COR-L47 (cell line): ENCODE results near the gene LCE2D.
"Not testable (repeated sequence)": the region's sequence is repeated elsewhere in the genome, so short reads cannot be mapped to it uniquely, and the experiment has no call there.

Experiments used
- DNase-seq: peaks from one replicate; lab custom pipeline; 2025; lab: John Stamatoyannopoulos, UW

Gene LCE2D, protein sequence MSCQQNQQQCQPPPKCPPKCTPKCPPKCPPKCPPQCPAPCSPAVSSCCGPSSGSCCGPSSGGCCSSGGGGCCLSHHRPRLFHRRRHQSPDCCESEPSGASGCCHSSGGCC

DNA sequence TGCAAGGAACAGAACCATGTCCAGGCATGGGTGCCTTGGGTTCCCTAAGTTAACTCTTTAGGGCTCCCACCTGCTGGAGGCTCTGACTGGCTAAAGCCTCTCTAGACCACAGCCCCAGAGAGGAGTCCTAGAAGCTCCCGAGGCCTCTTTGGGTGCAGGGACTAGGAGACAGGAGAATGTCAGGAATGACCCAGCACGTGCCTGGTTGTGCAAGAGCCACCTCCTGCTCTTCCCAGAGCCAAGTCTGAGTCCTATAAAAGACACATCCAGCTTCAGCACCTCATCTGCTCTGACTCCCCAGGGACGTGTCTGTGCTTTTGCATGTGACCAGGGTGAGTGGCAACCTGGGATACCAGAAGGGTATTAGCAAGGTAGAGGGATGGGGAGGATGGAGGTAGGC is at the start of gene LCE2D:
Gene LCE2D, plus strand, starts transcription at position 283 of the 400 bp plus-strand sequence. CDS start 726 bp downstream, outside the sequence.
- no peak for DNase-seq

DNA sequence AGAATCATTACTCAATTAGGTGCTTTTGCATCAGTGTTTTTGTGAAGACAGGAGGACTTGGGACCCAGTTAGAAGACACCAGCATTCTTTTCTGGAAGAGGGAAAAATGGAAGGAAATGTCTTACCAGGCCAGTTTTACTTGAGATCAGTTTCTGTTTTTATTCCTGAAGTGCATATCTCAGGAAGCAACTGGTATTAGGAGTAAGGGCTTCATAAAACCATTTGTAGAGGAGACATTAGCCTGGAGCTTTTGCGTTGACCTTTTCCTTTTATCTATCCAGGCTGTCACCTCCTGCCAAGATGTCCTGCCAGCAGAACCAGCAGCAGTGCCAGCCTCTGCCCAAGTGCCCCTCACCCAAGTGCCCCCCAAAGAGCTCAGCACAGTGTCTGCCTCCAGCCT is 49.7 kb upstream of the LCE2D start, which contains the start of gene LCE3B:
Gene LCE3B, plus strand, starts transcription at position 301 of the 400 bp plus-strand sequence. Its CDS starts 0 bp downstream, at position 301.
- no peak for DNase-seq

DNA sequence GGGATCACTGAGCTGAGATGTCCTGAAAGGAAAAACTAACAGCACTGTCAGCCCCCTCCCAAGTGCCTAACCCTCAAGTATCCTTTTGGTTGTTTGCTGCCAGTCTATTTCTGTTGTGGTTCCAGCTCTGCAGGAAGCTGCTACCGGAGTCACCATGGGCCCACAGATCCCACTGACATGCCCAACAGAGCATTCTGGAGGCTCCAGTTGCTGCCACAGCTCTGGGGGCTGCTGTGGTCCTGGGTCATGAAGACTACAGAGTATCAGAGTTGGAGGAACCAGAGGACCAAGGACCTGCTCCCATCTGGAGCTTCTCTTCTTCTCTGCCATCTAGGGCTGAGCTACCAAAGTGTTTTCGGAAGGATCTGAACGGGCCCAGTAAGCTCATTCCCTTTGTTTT is 41.2 kb upstream of the LCE2D start:
- DNase-seq = no peak

DNA sequence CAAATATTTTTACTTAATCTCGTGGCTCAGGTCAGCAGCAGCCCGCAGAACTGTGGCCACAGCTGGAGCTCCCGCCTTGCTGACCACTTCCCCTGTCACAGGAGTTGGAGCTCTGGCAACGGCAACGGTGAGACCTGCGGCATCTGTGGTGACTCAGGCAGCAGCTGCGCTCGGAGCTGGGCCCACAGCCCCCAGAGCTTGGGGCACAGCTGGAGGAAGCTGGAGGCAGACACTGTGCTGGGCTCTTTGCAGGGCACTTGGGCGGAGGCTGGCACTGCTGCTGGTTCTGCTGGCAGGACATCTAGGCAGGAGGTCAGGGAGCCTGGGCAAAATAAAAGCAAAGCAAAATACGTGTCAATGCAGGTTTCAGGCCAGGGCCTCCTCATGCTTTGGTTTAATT is 40.4 kb upstream of the LCE2D start, which contains the start of gene LCE3A:
Gene LCE3A, minus strand, starts transcription at position 301 of the 400 bp plus-strand sequence. Its CDS starts 0 bp downstream, at position 301.
- DNase-seq = no peak

DNA sequence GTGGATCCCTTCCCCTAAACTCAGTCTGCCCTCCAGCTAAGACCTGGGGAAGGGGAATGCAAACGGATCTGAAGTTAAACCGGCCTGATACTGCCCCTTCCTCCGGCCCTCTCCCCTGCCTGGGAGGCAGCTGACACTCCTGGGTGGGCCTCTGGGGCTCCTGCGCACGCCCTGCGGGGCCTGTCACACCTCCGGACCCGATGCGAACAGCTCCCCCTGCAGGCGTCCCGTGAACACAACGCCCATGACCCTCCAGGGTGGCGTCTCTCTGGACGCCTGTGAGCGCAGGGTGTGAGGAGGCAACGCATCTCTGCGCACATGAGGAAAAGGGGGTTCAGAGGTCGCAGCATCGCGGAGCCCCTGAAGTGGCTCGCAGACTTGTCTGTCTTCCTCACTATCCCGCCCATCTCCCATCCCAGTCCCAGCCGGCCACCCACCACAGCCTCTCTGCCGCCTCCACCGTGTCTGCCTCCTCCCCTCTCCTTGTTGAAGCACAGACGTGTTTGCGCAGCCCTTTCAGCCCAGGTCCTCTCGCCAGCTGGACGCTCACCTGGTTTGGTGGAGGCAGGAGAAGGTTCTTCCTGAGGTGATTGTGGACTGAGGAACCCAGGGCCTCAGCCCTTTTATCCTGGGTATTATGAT is 39.9 kb upstream of the LCE2D start:
- no peak for DNase-seq

GRCh38 chr1:152626744-152627143 is 36.4 kb upstream of the LCE2D start:
- DNase-seq = no peak

GRCh38 chr1:152630596-152630995 is 32.6 kb upstream of the LCE2D start:
- no peak for DNase-seq

DNA sequence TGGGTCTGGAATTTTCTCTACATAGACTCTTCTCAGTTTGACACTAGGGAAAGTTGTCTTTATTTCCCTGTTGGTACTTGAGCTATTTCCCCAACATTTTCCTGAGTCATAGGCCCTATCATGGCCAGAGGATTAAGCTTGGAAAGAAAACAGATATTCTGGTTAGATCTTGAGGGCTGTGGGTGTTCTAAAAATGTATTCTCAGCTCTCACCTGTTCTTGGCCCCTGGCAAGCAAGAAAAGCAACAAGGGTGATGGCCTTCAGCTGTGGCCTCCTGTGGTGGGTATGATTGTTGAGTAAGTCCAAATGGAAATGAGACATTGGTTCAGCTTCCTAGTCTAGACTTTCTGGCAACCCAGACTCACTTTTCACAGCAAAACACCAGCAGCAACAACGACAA is 22.8 kb upstream of the LCE2D start:
- no peak for DNase-seq

DNA sequence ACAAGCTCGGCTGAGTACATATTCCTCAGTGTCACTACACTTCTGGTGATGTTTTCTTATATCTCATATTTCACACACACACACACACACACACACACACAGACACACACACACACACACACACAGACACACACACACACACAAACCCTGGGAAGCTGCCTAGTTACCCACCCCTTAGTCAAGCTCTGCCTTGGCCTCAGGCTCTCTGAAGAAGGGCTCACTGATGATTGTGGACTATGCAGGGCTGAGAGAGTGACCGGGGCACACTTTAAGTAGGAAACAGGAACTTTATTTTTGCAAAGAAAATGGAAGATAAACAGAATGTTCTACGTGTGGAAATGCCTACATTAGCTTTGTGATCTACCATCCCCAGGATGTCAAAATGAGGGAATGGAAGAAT is 19.2 kb upstream of the LCE2D start:
- DNase-seq = no peak

- DNase-seq = no peak
Observed at GRCh38 chr1:152645146-152645545, 18.0 kb upstream of the LCE2D start.

GRCh38 chr1:152646656-152647055 is 16.5 kb upstream of the LCE2D start:
- no peak for DNase-seq

GRCh38 chr1:152654110-152654509 is 9.1 kb upstream of the LCE2D start:
- DNase-seq = peak; percentile 30

DNA sequence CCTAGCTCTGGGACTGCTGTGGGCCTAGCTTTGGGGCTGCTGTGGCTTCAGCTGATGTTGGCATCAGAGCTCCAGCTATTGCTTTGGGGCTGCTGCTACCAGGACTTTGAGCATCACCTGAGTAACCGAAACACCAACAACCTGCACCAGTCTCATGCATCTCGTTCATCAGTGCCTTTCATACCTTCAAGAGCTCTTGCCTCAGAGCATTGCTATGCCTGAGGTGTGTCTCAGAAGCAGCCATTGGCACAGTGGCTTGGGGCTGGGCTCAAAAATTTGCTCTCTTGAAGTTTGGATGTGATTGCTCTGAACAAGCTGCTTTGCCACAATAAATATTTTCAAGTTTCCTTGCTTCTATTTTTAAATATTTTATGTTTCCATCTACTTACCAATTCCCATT is 6.7 kb upstream of the LCE2D start:
- no peak for DNase-seq

- no peak for DNase-seq
Observed at GRCh38 chr1:152657677-152658076, 5.5 kb upstream of the LCE2D start.

DNA sequence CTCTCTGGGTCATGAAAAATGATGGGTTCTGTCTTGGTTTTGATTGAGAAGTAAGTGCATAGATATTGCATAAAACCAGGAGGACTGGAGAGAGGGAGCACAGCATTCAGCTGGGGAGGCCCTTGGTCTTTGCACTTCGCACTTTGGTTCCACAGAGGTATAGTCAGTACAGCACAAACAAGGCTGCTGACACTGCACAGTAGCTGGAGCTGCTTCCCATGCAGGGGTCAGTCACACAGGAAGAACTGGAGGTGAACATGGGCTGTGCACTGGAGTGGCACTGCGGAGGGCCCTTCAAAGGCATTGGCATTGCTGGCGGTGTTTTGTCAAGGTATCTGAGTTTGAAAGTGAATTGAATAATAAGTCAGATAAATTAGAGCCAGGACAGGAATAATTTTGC is 4.5 kb upstream of the LCE2D start:
- DNase-seq = no peak

GRCh38 chr1:152666171-152666570 is 3.0 kb downstream of the LCE2D start:
- not testable (repeated sequence) for DNase-seq

DNA sequence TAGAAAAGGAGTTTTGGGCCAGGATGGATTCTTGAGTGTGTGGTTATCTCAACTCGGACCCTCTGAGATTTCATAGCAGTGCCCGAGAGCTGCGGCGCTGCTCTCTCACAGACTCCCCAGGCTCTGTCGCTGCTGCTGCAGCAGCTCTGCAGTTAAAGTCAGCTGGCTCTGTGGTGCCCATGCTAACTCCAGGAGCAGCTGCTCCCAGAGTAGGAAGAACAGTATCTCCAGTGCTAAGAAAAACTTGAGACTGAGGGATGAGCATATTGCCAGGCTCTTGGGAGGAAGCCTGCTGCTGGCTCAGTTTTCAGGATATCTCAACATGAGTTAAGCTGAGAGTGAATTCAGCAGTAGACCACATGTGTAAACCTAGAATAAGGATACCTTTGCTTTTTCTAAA is 4.5 kb downstream of the LCE2D start:
- no peak for DNase-seq

DNA sequence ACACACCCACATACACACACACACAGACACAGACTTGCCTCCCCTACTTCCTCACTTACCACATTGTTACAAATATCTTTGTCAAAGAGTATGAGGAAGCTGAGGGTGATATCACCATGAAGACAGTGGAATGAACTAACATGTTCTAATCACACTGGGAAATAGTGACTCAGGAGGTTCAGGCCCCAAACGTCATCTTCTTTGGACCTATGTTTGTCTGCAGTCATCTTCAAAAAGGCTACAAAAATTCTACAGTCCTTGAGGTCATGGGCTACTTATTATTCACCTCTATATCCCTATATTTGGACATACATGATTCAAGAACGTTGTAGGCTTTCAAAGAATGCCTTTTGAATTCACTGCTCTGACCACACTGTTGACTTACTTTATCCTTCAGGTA is 9.8 kb downstream of the LCE2D start:
- no peak for DNase-seq

GRCh38 chr1:152674983-152675382 is 11.8 kb downstream of the LCE2D start, which contains the start of gene LCE2C:
LCE2C (plus strand) TSS chr1:152675279; CDS start chr1:152676016, 737 bp downstream.
- not testable (repeated sequence) for DNase-seq

DNA sequence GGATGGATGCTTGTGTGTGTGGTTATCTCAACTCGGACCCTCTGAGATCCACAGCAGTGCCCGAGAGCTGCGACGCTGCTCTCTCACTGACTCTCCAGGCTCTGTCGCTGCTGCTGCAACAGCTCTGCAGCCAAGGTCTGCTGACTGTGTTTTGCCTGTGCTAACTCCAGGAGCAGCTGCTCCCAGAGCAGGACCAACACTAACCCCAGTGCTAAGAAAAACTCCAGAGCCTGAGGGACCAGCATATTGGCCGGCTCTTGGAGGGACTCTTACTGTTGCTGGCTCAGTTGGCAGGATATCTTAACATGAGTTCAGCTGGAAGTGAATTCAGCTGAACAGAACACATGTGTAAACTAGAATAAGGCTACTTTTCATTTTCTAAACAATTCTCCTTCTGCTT is 16.3 kb downstream of the LCE2D start:
- no peak for DNase-seq

DNA sequence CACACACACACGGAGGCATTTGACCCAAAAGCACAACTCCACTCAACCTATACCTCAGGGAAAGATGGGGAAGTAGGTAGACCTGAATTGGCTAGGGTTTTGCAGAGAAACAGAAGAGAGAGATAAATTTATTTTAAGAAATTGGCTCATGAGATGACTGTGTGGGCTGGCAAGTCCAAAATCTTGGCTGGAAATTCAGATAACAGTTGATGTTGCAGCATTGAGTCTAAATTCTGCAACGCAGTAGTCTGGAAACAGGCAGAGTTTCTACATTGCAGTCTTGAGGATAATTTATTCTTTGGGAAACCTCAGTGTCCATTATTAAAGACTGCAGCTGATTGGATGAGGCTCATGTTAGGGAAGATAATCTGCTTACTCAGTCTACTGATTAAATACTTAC is 18.4 kb downstream of the LCE2D start:
- no peak for DNase-seq

DNA sequence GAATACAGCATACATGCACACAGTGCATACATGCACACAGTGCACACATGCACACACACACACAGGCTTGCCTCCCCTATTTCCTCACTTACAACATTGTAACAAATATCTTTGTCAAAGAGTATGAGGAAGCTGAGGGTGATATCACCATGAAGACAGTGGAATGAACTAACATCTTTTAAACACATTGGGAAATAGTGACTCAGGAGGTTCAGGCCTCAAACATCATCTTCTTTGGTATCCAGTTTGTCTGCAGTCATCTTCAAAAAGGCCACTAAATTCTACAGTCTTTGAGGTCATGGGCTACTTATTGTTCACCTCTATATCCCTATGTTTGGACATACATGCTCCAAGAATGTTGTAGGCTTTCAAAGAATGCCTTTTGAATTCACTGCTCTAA is 20.7 kb downstream of the LCE2D start:
- no peak for DNase-seq

DNA sequence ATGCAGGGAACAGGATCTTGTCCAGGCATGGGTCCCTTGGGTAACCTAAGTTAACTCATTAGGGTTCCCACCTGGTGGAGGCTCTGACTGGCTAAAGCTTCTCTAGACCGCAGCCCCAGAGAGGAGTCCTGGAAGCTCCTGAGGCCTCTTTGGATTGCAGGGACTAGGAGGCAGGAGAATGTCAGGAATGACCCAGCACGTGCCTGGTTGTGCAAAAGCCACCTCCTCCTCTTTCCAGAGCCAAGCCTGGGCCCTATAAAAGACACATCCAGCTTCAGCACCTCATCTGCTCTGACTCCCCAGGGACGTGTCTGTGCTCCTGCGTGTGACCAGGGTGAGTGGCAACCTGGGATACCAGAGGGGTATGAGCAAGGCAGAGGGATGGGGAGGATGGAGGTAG is 22.6 kb downstream of the LCE2D start, which contains the start of gene LCE2B:
Gene LCE2B, plus strand, starts transcription at position 301 of the 400 bp plus-strand sequence. CDS start 721 bp downstream, outside the sequence.
- not testable (repeated sequence) for DNase-seq
